CD14-positive monocyte (primary cell): ENCODE results near the gene ENO2. TPM values are rescaled to one million over a fixed set of nuclear protein-coding genes. Genes with fewer than 3 reads are reported as not detected.

ENCODE experiments used
- DNase-seq, 3 donors: peaks; one replicate each; pipeline ENCODE4 v3.0.0-alpha.2; 2011 to 2022
- H2AFZ ChIP-seq: 2 replicates; pipeline ENCODE4 v1.6.0; 2012; ENCODE audit warnings: mild to moderate bottlenecking, low read depth, low read length, inconsistent platforms; ENCODE audit not compliant: insufficient read depth, poor library complexity, severe bottlenecking
- H3K27ac ChIP-seq, 2 donors: 1 replicate in 1 of 2; 2 replicates in 1 of 2; pipeline ENCODE4 v1.5.1; 2012 to 2013; ENCODE audit warnings: low read length in 2 of 2, control low read depth in 1 of 2, inconsistent platforms in 1 of 2, low read depth in 1 of 2, mild to moderate bottlenecking in 1 of 2
- H3K27me3 ChIP-seq, 2 donors: one replicate each; pipeline versions ENCODE4 v1.6.0 to v1.6.1; 2011 to 2013; ENCODE audit warnings: low read length in 2 of 2; ENCODE audit not compliant: control insufficient read depth in 2 of 2, insufficient read depth in 2 of 2
- H3K36me3 ChIP-seq, 2 donors: replicated peaks in 1 of 2; 1 replicate in 1 of 2; 2 replicates in 1 of 2; pipeline versions ENCODE4 v1.5.1 to v1.6.1; 2012 to 2013; ENCODE audit warnings: low read length in 2 of 2, control low read depth in 1 of 2, inconsistent platforms in 1 of 2, mild to moderate bottlenecking in 1 of 2; ENCODE audit not compliant: insufficient read depth in 2 of 2, control insufficient read depth in 1 of 2
- H3K4me1 ChIP-seq, 2 donors: 1 replicate in 1 of 2; 2 replicates in 1 of 2; pipeline versions ENCODE4 v1.5.1 to v1.6.1; 2012 to 2013; ENCODE audit warnings: low read length in 2 of 2, control low read depth in 1 of 2, inconsistent platforms in 1 of 2, mild to moderate bottlenecking in 1 of 2, moderate library complexity in 1 of 2; ENCODE audit not compliant: insufficient read depth in 2 of 2, control insufficient read depth in 1 of 2
- H3K4me2 ChIP-seq: replicated peaks from 2 replicates; pipeline ENCODE3; 2012; ENCODE audit warnings: low read length, moderate library complexity, mild to moderate bottlenecking; ENCODE audit not compliant: poor library complexity, severe bottlenecking; ENCODE audit errors: extremely low read depth
- H3K4me3 ChIP-seq, 3 experiments: fragments of 200-600 bp in 1 of 3; sonication (generic) in 1 of 3; replicated peaks in 1 of 3; 1 replicate in 2 of 3; 2 replicates in 1 of 3; pipeline ENCODE4 v1.5.1; 2011 to 2013; ENCODE audit warnings: low read length in 3 of 3, mild to moderate bottlenecking in 3 of 3, control low read depth in 2 of 3, low read depth in 2 of 3, inconsistent platforms in 1 of 3, moderate library complexity in 1 of 3
- H3K79me2 ChIP-seq: 2 replicates; pipeline ENCODE4 v1.6.0; 2012; ENCODE audit warnings: mild to moderate bottlenecking, control low read depth, inconsistent platforms, low read length, moderate library complexity; ENCODE audit not compliant: insufficient read depth
- H3K9ac ChIP-seq: 2 replicates; pipeline ENCODE4 v1.6.0; 2017; ENCODE audit warnings: low read length, mild to moderate bottlenecking; ENCODE audit not compliant: insufficient read depth, poor library complexity, severe bottlenecking
- H3K9me3 ChIP-seq, 2 donors: replicated peaks in 1 of 2; 1 replicate in 1 of 2; 2 replicates in 1 of 2; pipeline versions ENCODE4 v1.5.1 to v1.6.1; 2012 to 2013; ENCODE audit warnings: low read length in 2 of 2, control low read depth in 1 of 2; ENCODE audit not compliant: control insufficient read depth in 1 of 2, insufficient read depth in 1 of 2
- H4K20me1 ChIP-seq: 2 replicates; pipeline ENCODE4 v1.6.0; 2012; ENCODE audit warnings: mild to moderate bottlenecking, low read length, control low read depth, moderate library complexity; ENCODE audit not compliant: insufficient read depth
- H3K27ac Mint-ChIP-seq, 7 donors: one replicate each; pipeline ENCODE4 v1.8.0; 2020; ENCODE audit warnings: mild to moderate bottlenecking in 7 of 7, mixed read lengths in 7 of 7, moderate library complexity in 6 of 7, inconsistent platforms in 2 of 7
- H3K27me3 Mint-ChIP-seq, 3 donors: one replicate each; pipeline ENCODE4 v1.8.0; 2021 to 2022; ENCODE audit warnings: low read depth in 3 of 3, mild to moderate bottlenecking in 3 of 3, mixed read lengths in 3 of 3, moderate library complexity in 3 of 3, inconsistent platforms in 1 of 3
- H3K36me3 Mint-ChIP-seq, 2 donors: one replicate each; pipeline ENCODE4 v1.8.0; 2020; ENCODE audit warnings: mixed read lengths in 2 of 2, inconsistent platforms in 1 of 2, mild to moderate bottlenecking in 1 of 2
- H3K4me1 Mint-ChIP-seq: one replicate; pipeline ENCODE4 v1.8.0; 2020; ENCODE audit warnings: mild to moderate bottlenecking, mixed read lengths
- H3K4me3 Mint-ChIP-seq, 2 donors: one replicate each; pipeline ENCODE4 v1.8.0; 2020; ENCODE audit warnings: mild to moderate bottlenecking in 2 of 2, mixed read lengths in 2 of 2, moderate library complexity in 1 of 2
- H3K9me3 Mint-ChIP-seq, 7 donors: one replicate each; pipeline ENCODE4 v1.8.0; 2020 to 2022; ENCODE audit warnings: mixed read lengths in 7 of 7, mild to moderate bottlenecking in 6 of 7, moderate library complexity in 6 of 7, inconsistent platforms in 2 of 7
- CTCF ChIP-seq: fragments of 200-600 bp; IDR thresholded peaks from one replicate; pipeline ENCODE4 v1.8.0; 2022; ENCODE audit warnings: antibody characterized with exemption, mild to moderate bottlenecking
- WGBS: methylation state at CpG from one replicate; pipeline ENCODE4 v1.1.5; 2013; ENCODE audit warnings: missing lambda C conversion rate; ENCODE audit not compliant: insufficient coverage; 5-methylcytosine and 5-hydroxymethylcytosine counted together
- intact Hi-C, 2 donors: fragments of 100-400 bp; cut with micrococcal nuclease; formaldehyde crosslinking; loops; one replicate each; pipeline versions ENCODE4 v1.15.0 to v1.15.1; 2023
- polyA plus RNA-seq, 3 donors: library from polyadenylated mRNA; depleted of rRNA in 1 of 3; unstranded in 2 of 3; stranded (reverse) in 1 of 3; fragments of 300-500 nt in 2 of 3; fragments of >200 nt in 1 of 3; fragmentation: Illumina TruSeq in 2 of 3; gene quantifications; 1 replicate in 2 of 3; 2 replicates in 1 of 3; pipeline ENCODE4 v1.2.3, GENCODE V29; 2012 to 2021

Gene ENO2
- polyA plus RNA-seq, 3 donors: 0.09 to 0.43 (median 0.19) TPM

DNA sequence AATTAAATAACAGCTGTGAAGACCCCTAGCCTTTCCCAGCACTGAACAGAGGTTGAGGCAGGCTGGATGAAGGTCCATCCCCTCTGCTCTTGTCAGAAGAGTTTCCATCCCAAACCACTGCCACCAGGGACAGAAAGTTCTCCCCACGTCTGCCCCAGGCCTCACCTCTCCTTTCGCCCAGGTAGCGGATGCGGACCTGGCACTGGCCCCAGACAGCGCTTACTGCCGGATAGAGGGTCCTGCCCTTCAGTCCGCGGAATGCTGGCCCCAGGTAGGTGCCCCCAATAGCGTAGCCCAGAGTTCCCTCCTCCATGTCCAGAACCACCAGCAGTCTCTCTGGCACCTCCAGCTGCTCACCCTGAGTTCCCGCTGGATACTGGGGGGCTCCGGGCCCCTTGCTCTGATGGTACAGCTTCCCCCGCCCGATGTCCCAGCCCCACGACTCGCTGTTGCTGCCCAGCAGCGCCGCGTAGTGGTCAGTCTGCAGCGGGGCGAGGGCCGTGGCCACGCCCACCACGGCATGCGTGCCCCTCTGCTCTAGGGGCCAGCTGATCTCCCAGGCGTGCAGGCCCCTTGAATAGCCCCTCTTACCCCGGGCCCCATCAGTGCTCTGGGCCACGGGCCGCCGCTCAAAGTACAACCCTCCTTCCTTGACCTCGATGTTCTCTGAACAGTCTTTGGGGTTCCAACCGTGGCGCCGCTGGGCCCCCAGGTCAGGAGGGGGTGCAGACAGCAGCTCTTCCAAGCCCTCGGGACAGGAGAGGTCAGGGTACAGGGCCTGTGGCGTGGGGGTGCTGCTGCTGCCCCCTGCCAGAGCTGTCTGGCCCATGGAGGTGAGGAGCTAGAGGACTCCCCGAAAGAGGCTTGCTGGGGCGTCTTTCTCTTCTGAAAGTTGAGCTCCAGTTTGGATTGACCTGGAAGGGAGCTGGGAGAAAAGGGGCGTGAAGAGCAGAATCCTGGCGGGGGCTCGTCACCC is 42.0 kb upstream of the ENO2 start:
- Mint-ChIP-seq H3K4me3 (peak overlapping the region; percentile 87 to 92), H3K9me3 (no peaks in the 10 kb centered on the region), H3K36me3 (peaks cover 33 to 47% of the 10 kb centered on the region in 2 donors), H3K27ac (peak overlapping the region; percentile 80 to 94 (median 84)), H3K27me3 (peaks cover 0 to 3% (median 0%) of the 10 kb centered on the region in 3 donors), H3K4me1 (peaks cover 60% of the 10 kb centered on the region)
- peak; percentile 94 for TF ChIP-seq CTCF
- Histone ChIP-seq H3K27me3 (no peaks in the 10 kb centered on the region), H3K4me1 (peaks cover 39 to 65% of the 10 kb centered on the region in 2 donors), H3K79me2 (peaks cover 61% of the 10 kb centered on the region), H3K4me2 (peak overlapping the region; percentile 96), H3K9me3 (no peaks in the 10 kb centered on the region), H3K27ac (peak overlapping the region; percentile 54 to 95), H3K36me3 (peaks cover 18 to 26% of the 10 kb centered on the region in 2 donors), H2AFZ (peak overlapping the region; percentile 90), H3K4me3 (peak overlapping the region; percentile 62 to 92 (median 87)), H3K9ac (peak overlapping the region; percentile 81), H4K20me1 (peaks cover 55% of the 10 kb centered on the region)
- 1% methylated on average over 35 of the region's 40 CpGs for WGBS
- DNase-seq: peak; percentile 71
- intact Hi-C loops: loop anchor here (1.0 to 5.0 kb wide), 6 partner anchors 18 to 90 kb away; partner anchors contain the start of genes C12orf57 (in 1 of the 2), LRRC23 (in 1 of the 2) and RNU7-1 (in 1 of the 2)
